GM19240 (cell line): ENCODE data around the gene WASL.
"Not testable (repeated sequence)": the region's sequence is repeated elsewhere in the genome, so short reads cannot be mapped to it uniquely, and the experiment has no call there.

Experiments
- DNase-seq: peaks from one replicate; pipeline ENCODE4 v3.0.0; 2011; ENCODE audit warnings: low spot score; ENCODE audit not compliant: insufficient read length

Gene WASL

DNA sequence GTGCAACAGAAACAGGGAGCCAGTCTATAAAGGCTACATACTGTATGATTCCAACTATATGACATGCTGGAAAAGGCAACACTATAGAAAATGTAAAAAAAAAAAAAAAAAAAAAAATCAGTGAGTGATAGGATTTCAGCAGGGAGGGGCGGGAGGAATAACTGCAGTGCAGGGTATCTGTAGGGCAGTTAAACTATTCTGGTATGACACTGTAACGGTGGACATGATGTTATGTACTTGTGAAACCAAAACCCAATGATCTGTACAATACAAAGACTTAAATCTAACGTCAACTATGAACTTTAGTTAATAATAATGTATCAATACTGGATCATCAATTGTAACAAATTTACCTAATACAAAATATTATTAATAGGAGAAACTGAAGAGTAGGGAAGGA, 14.3 kb downstream of the WASL start:
- no peak for DNase-seq

DNA sequence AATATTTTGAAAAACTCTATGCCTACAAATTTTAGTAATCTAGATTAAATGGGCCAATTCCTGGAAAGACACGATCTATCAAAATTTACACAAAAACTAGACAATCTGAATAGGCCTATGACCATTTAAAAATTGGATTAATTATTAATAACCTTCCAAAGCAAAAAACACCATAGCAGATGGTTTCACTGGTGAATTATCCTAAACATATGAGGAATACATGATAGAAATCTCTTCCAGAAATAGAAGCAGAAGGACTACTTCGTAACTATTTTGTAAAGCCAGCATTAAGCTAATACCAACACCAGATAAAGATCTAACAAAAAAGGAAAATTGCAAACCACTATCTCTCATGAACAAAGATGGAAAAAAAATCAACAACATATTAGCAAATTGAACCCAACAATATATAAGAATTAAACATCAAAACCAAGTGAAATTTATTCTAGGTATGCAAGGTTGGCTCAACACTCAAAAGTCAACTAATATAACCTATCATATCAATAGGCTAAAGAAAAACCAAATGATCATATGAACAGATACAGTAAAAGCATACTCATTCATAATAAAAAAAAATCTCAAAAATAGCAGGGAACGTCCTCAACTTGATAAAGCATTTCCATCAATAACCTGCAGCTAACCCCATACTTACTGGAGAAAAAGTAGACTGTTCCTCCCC, 16.3 kb downstream of the WASL start:
- no peak for DNase-seq

DNA sequence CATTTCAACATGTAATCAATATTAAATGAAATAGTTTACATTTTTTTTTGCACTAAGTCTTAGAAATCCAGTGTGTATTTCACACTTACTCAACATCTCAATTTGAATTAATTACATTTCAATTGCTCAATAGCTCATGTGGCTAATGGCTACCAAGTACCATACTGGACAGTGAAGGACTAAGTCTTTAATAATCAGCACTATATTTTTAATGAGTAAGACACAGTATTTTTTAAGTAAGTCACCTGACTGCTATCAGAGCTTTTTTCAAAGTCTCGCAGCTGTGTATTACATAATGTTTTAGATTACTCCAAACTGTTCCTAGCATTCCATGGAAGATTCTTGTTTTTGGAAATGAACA, 19.6 kb downstream of the WASL start:
- no peak for DNase-seq

DNA sequence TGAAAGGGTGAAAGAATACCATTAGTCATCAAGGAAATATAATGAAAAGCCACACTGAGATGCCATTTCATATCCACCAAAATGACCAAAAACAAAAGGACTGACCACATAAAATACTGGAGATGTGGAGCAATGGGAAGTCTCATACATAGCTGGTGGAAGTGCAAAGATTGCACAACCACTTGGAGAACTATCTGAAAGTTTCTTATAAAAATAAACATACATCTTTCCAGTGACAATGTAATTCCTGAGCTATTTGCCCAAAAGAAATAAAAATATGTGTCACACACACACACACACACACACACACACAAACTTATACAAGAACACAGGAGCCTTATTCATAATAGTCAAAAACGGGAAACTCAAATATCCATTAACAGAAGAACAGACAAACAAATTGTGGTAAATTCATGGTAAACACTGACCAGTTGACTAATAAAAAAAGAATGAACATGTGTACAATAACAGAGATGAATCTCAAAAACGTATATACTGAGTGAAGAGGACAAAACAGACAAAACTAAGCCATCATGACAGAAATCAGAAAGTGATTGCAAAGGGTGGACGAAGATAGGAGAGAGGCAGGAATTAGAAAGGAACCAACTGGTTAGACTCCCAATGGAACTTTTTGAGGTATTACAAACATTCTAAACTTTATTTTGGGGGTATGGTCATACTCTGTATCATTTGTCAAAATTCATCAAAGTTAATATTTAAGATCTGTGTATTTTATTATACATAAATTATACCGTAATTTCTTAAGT, 21.5 kb downstream of the WASL start:
- no peak for DNase-seq

DNA sequence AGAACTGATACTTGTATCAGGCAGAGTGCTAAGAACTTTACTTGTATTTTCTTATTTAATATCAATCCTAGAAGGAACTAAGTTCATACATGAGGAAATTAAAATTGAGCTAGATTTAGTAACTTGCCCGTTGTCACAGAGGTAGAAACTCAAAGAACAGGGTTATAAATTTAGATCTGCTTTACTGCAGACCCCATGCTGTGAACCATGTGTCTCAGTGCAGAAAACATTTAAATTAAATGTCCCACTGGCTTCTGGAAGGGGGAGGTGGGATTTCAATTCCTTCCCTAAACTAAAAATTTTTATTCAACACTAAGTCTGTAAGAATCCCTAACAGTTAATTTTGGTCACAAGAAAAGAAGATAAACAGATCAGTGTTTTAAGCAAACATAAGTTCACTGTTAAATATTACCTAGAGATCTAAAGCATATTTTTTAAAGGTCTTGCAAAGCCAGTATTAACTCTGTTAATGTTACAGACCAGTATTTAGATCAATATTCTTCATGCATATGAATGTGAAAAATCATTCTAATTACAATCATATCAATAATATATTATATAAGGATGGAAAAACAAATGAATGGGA, 23.1 kb downstream of the WASL start:
- DNase-seq: no peak

DNA sequence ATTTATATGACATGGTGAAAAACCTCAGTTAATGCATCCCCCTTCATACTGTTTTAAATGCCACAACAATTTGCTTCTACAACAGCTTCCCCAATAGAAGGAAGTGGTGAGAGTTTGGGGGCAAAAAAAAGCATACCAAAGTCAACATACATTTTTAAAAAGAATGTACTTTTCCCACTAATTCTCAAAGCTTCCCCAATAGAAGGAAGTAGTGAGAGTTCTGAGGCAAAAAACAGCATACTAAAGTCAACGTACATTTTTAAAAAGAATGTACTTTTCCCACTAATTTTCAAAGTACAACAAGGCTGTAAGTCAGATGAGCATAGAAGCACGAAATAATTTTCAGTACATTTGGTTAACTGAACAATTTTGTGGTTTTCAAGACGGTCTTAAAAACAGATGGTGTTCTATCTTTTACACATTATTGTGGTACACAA, 24.0 kb downstream of the WASL start:
- no peak for DNase-seq

DNA sequence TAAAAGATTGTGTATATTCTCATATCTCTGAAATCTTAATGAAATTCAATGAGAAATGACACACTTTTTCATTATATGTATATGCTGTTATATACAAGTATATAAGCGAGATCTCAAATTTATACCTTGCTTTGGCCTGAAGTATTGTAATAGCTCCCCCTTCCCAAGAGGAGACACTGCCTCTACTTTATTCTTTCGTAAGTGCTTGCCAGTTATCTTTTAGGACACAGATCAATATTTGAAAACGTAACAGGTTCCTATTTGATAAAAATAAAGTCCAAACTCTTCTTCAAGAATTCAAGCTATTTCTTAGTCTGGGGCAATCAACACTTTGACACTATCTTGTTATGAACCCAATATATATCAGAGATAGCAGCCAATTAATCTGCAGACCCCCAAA, 24.9 kb downstream of the WASL start:
- no peak for DNase-seq

DNA sequence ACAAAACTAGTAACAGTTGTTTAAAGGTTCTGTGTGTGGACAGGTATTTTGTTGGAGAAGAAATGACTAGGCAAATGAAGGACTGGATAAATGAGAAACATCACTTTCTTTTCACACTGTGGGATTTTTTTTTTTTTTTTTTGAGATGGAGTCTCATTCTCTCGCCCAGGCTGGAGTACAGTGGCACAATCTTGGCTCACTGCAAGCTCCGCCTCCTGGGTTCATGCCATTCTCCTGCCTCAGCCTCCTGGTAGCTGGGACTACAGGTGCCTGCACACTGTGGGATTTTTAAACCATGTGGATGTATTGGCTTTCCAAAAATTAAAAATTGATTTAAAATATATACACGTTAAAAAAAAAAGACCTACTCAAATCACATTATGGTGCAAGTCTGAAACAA, 28.3 kb downstream of the WASL start:
- DNase-seq: not testable (repeated sequence)

DNA sequence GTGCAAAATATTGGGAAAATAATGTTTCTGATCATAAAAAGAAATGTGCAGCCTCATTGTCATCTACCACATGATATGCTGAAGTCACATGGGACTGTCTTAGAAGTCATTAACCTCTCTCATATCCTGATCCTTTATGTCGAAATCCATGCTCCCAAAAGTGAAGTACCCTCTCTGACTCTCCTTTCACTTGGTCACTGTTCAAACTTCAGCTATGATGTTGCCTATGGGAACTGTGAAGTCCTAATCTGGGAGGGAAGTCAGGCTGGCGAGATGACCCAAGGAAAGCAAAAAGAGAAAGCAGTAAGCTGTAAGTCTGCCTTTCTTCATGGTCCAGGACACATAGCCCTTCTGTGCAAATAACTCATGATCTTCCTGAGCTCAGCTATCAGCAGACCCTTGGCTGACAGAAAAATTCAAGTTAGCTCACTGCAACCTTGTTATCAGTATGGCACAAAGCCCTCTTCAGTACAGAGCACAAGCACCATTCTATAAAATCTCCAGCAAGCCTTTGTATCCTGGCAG, 29.5 kb downstream of the WASL start:
- no peak for DNase-seq

DNA sequence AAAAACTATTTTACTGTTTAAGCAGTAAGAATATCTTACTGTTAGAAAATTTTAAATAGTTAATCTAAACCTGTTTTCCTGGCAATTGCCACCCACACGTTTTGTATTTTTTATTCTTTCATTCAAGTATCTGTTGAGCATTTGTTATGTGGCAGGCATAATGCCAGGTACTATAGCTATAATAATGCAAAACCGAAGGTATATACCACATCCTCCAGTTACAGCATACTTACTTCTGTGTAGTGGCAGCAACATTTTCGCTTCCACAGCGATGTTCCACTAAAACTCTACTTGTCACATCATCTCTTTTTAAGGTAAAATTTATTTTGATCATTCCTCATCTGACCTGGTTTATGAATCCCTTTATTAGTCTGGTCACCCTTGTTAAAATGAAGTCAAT, 30.0 kb downstream of the WASL start:
- no peak for DNase-seq

DNA sequence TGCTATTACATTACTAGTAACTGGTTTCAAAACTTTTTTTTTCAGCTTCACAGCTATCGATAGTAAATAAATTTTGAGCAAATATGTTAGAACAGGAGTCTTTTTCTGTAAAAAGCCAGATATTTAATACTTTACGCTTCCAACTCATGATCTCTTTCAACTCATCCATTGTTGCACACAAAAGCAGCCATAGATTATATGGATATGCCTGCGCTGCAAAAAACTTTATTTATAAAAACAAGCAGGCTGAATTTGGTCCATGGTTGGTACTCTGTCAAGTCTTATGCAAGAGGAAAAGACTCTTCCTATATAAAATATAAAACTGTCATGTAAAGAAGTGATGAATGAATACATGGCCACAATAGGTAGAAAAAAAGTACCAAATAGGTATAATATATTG, 31.1 kb downstream of the WASL start:
- DNase-seq: no peak

DNA sequence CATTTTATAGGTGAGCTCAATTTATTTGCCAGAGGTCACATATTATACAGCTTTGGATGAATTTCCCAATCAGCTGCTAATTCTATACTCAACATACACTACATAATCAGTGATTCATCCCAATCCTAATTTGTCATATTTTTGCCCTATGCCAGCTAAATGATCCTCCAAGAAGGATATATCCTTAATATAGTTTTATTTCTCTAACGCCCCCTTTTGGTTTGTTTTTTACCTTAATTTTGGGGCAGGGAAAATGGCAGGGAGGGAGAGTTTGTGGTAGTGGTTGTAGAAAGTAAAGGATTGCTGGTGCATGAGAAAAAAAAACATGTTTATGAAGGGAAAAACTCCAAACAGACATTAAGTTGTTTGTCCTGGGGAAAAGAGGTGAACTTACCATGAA, 31.9 kb downstream of the WASL start:
- no peak for DNase-seq

DNA sequence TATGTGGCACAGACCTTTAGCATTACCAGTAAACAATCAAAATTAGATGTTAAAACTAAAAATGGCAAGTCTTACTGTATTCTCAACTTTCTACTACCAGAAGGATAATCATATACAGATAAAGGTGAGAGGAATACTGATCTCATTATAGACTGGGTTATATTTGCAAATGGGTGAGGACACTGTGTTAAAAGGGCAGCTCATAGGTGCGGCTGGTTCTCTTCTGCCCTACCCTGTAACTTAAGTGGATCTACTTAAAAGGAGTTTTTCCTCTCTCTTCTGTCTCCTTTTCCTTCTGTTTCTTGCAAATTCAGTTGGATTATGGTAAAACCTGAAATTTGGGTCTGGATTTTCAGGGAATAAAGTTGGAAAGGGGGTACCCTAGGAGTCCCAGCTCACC, 33.0 kb downstream of the WASL start:
- DNase-seq: no peak

DNA sequence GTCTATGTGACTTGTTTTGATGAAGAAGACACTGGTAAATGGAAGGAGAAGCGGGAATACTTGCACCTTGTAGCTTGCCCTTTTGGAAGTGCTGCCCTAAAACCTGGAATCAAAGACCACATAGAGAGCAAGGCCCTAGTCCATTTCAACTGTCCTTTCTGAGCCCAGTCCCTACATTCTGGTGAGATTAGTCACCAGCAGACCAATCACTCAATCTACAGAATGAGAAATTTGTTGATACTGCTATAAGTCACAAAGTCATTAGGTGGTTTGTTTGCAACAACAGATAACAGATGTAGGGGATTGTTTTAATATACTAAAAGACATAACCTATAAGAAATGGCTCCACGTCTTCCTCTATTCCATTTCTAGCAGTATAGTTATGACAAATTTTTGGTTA, 33.6 kb downstream of the WASL start:
- no peak for DNase-seq

DNA sequence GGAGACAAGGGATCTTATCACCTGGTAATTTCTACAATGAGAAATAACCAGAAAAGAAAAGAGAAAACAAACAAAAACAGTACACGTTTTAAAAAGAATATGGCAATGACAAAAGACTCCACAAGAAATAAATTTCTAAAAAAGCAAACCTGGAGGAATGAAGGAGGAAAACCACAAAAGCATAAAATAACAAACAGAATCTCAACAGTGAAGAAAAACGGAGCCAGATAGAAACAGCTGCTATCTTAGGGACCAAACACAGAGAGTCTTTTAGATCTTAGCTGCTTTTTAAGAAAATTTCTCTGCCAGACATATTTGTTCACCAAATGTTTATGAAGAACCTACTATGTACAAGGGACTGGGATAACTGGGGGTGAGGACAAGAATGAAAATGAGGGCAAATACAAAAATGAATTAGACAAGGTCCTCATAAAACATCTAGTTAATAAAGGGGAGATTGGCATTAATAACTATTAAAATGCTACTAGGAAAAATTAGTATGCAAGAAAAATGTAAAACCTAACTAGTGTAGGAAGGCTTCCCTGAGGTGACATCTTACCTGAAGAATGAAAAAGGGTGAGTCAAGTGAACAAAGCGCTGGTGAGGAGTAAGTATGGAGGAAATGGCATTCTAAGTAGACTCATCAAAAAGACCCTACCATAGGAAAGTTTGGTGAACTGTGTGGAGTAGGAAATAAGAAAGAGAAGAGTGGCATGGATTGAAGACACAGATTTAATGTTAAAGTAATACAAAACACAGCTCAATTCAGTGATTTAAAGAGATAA, 34.3 kb downstream of the WASL start:
- no peak for DNase-seq

DNA sequence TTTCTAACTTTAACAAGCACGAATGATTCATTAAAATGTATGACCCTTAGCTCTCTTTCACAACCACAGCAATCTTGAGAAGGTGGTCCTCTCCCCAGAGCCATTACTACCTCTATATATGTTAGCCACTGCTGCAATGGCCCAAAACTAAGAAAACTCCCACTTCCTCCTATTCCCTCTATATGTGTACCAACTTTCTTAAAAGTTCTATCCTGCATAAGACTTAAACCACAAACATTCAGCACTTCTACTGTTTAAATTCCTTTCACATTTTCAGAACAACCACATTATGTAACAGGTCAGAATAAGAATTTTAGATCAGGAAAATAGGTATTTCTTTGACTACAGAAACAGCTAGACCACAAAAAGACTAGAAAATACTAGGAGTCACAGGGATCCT, 36.2 kb downstream of the WASL start:
- no peak for DNase-seq

DNA sequence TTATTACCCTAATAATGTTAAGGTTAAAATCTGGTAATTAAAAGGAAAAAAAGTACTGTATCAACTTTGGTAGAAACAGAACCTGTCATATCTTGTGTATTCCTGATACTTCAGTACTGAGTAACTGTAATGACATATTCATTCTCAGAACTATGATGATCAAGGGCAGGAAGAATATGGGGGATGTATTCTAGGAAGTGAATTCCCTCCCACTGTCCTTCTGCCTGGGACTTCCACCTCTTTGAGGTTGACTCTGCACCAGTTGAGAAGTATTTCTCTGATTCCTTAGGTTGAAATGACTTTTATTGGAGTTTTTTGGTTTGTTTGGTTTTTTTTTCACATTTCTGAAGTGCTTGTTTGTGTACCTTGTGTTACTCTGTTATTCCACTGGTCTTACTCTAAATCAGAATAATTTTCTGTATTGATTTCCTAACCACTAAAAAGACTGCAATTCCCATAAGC, 36.9 kb downstream of the WASL start:
- no peak for DNase-seq

DNA sequence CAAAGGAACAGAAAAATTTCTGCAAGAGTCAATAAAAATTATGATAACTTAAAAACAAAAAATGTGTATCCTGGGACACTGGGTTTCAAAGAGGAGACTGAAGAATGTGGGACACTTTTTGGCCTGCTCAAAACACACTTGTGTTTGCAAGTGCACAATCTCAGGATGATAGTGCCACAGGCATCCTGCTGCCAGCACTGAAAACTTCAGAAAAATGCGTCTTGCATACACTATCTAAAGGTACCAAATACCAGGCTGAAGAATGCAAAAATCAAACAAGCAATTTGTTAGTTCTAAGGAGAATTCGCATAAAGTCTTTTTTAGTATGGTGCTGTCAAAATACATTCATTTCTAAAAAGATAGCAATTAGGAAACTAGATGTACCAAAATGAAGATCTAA, 38.1 kb downstream of the WASL start:
- DNase-seq: no peak

DNA sequence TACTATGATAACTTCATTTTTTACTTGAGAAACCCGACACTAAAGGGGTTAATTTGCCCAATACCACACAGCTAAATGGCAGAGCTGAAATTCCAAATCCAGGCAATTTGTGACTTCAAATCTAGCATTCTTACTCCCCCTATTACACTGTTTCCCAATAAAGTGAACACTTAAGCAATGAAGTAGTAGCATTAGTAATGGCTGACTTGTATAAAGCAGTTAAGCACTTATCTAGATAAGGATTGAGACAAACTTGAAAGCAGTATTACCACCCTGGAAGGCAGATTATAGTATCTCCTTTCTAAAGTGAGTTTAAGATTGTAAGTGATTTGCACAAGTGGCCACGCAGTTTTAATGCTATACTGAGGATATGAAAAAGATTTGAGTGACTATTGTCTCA, 39.3 kb downstream of the WASL start:
- no peak for DNase-seq

DNA sequence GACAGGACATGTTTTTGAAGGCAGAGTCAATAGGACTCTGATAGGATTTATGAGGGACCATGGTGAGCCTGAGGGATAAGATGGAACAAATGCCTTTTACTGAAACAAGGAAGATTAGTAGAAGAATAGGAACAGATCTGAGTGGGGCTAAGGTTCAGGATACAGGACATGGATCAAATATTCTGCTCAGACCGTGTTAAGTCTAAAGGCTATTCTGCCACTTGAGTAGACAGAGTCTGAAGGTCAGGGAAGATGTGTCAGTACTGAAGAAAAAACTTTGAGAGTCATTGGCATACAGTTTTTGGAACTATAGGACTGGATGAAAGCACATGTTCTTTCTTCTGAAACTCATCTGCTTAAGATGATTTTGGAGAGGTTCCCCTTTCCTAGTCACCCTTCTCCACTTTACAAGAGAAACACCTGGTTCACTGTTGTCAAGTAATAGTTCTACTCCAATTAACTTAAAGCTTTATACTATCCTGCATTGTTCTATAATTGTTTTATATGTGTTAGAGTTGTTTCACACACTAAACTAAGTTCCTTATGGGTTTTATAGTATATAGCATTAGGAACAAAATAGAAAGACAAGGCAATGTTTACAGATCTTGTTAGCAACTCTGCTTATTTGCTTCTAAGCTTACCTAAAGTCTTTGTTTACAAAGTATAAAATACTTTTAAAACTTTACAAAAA, 43.4 kb downstream of the WASL start:
- DNase-seq: no peak
